Non-pigmented ciliary epithelial cell (primary cell): ENCODE results near the gene RGL4.
"Not testable (repeated sequence)": the region's sequence is repeated elsewhere in the genome, so short reads cannot be mapped to it uniquely, and the experiment has no call there.

Experiments
- DNase-seq: peaks from one replicate; pipeline ENCODE4 v3.0.0-alpha.2; 2010; ENCODE audit warnings: low read depth

Gene RGL4

DNA sequence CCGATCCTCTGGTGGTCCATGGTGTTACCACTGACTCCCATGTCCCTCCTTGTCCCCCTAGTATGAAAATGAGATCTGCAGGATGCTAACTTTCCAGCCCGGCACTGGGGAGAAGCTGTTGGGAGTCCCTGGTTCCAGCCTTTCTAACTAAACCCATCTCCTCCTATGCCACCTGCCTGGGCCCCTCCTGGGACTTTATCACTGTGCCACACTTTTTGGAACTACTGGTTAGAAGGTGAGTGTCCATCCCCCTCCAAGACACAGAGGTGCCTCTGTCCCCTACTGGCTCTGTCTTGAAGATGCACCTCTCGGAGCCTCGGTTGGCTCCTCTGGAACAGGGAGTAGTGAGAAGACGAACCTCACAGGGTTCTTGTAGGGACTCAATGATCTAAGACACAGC lies at the start of gene RGL4:
TSS of gene RGL4 (plus strand) at position 301 of the 400 bp plus-strand sequence. CDS start 1,018 bp downstream, outside the sequence.
- DNase-seq, result no peak

DNA sequence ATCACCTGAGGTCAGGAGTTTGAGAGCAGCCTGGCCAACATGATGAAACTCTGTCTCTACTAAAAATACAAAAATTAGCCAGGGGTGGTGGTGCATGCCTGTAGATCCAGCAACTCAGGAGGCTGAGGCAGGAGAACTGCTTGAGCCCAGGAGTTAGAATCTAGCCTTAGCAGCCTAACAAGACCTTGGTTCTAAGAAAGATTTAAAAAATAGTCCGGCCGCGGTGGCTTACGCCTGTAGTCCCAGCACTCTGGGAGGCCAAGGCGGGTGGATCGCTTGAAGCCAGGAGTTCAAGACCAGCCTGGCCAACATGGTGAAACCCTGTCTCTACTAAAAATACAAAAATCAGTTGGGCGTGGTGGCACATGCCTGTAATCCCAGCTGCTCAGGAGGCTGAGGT lies 44.3 kb upstream of the RGL4 start:
- DNase-seq, result not testable (repeated sequence)

DNA sequence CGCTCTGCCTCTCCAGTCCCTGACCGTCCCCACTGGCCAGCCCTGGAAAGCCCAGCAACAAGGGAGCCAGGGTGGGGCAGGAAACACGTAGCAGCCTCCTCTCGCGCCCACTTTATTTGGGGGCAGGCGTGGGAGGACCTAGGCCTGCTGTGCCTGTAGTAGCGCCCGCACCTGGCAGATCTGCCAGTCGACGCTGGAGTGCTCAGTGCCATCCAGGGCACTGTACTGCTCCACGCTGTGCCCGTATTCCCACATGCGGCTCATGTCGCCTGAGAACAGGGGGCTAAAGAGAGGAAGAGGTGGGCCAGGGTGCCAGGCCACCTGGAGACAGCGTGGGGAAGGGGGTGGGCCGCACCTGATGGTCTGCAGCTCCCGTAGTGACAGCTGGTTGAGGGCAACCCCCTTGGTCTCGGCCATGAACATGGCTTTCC lies 41.7 kb upstream of the RGL4 start:
- no peak for DNase-seq

DNA sequence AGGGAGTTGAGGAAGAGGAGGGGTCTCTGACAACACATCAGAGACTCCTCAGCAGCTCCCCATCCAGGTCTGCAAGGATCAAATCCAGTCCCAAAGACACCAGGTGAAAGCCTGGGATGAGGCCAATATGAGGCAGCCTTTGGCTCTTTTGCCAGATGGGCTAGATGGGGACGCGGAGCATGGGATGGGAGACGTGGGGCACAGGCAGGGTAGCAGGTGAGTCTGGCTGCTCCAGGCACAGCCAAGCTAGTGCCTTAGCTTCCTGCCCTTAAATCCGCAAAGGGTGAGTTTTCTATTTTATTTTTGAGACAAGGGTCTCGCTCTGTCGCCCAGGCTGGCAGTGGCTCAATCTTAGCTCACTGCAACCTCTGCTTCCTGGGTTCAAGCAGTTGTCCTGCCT lies 39.1 kb upstream of the RGL4 start:
- DNase-seq, result no peak

DNA sequence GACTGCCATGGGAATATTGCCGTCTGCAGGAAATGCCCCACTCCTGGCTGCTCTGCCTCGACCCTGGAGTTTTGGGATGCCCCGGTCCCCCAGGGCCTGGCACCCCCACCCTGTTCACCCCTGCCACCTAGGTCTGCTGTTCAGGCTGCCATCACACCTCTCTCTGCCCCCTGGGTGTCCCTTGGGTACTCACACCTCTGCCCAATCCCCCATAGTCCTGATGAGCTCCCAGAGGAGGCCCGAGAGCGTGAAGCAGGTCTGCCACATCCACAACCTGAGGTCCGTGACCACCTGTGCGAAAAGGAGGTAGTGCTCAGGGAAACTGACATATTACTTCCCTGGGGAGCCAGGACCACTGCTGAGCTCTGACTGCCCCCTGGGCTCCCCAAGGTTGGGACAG lies 38.5 kb upstream of the RGL4 start:
- no peak for DNase-seq

GRCh38 chr22:23652711-23653110 lies 38.1 kb upstream of the RGL4 start:
- no peak for DNase-seq

GRCh38 chr22:23655891-23656475 lies 34.8 kb upstream of the RGL4 start:
- no peak for DNase-seq

DNA sequence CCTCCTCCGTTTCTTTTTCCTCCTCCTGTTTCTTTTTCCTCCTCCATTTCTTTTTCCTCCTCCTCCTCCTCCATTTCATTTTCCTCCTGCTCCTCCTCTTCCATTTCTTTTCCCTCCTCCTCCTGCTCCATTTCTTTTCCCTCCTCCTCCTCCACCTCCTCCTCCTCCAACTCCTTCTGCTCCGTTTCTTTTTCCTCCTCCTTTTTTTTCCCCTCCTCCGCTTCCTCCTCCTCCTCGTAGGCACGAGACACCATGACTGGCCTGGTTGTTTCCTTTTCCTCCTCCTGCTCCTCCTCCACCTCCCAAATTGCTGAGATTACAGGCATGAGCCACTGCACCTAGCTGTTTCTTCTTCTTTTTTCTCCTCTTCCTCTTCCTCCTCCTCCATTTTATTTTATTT lies 33.1 kb upstream of the RGL4 start:
- no peak for DNase-seq

- DNase-seq, result not testable (repeated sequence)
Measured at GRCh38 chr22:23660381-23660780, 30.4 kb upstream of the RGL4 start.

DNA sequence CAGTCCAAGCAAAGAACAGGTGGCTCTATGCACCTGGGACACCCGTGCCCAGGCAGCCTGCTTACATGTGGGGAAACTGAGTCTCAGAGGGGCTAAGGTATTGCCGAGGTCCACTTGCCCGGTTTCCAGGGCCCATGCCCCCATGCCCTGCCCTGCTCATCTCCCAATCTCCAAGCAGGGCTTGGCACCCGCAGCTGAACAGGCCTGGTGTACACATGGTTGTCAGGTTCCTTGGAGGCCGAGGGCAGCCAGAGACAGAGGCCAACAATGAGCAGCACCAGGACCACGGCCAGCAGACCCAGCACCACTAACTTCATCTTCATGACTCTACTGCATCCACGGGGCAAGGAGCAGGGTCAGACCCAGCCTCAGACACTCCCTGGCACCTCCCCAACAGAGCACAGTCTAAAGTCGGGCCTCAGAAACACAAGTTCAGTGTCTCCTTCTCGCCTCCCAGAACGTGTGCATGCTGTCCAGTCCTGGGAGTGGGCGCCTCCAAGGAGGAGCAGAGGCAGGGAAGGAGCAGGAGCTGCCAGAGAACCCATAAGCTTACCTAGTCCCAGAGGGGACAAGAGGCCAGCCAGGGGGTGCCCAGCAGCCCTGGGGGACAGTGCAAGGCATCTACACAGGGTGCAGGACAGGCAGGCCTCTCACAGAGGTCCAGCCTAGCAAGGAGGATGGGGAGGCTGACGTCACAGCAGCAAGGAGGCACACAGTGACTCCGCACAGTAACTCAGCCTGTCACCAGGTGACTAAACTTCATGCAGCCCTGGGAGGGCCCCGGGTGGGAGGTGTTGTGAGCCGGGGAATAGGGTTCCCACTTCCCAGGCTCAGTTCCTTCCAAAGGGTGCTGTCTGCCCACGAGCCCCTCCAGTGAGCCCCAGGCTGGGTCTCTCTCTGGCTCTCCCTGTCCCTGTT lies 20.2 kb upstream of the RGL4 start:
- DNase-seq, result no peak

- not testable (repeated sequence) for DNase-seq
Measured at GRCh38 chr22:23671387-23671786, 19.4 kb upstream of the RGL4 start.

DNA sequence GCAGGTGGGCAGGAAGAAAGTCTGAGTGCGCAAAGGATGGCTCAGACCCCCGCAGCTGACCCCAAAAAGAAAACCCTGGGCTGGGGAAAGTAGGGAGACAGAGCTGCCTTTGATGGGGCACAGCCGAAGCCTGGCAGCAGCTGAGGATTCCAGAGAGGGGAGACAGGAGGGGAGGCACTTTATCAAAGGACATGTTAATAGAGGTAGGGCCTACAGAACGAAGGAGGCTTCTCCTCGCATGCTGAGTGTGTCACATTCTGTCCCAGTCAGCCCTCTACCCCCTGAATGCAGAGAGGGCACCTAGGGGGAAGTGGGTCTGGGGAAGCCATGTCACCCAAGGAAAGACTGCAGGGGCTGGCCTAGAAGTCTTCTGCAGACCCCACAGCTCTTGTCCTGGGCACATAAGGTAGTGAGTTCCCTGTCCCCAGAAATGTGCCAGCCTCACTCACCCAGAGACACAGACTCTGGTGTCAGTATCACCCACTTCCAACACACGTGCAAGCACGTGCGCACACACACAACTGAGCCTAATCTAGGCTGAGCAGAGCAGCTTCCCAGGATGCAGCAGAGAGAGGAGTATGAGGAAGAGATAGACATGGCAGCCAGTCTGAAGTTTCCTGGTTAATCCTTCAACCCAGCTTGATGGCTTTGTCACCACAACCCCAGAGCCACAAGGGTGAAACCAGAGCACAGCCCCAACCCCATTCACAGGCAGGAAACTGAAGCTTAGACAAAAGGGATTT lies 18.3 kb upstream of the RGL4 start:
- DNase-seq, result not testable (repeated sequence)

- no peak for DNase-seq
Measured at GRCh38 chr22:23673050-23673620, 17.7 kb upstream of the RGL4 start.

DNA sequence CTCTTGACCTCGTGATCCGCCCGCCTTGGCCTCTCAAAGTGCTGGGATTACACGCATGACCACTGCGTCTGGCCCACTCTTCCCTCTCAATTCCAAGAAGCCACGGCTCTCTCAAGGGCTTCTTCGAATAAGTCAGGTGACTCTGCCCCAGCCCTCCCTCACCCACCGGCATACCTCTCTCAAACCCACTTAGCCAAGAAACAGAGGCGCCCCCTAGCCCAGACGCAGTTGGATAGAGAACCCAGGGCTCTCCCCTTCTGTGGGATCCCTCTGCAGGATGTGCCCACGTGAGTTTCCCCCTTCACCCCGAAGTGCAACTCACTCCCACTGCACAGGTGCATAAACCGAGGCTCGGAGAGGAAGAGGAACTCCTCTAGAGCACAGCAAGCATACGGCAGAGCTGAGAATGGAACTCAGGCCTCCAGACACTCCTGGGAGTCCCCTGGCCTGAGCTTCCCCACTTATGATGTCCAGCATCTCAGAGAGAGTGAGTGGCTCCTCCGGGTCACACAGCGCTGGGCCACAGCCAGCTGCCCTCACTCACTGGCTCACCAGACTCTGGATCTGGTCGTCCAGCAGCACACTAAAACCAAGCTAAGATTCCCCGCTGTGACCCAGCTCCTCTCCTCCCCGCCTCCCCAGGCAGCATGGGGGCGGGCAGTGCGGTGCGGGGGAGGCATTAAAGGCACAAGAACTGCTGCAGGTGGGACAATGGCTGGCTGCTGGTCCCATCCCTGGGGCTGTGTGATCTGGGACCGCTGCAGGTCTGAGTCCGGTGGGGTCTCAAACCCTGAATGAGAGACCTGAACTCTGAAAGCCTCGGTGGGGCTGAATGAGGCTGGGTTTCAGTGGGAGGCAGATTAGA lies 16.8 kb upstream of the RGL4 start:
- no peak for DNase-seq

- DNase-seq, result not testable (repeated sequence)
Measured at GRCh38 chr22:23674886-23675501, 15.8 kb upstream of the RGL4 start.

DNA sequence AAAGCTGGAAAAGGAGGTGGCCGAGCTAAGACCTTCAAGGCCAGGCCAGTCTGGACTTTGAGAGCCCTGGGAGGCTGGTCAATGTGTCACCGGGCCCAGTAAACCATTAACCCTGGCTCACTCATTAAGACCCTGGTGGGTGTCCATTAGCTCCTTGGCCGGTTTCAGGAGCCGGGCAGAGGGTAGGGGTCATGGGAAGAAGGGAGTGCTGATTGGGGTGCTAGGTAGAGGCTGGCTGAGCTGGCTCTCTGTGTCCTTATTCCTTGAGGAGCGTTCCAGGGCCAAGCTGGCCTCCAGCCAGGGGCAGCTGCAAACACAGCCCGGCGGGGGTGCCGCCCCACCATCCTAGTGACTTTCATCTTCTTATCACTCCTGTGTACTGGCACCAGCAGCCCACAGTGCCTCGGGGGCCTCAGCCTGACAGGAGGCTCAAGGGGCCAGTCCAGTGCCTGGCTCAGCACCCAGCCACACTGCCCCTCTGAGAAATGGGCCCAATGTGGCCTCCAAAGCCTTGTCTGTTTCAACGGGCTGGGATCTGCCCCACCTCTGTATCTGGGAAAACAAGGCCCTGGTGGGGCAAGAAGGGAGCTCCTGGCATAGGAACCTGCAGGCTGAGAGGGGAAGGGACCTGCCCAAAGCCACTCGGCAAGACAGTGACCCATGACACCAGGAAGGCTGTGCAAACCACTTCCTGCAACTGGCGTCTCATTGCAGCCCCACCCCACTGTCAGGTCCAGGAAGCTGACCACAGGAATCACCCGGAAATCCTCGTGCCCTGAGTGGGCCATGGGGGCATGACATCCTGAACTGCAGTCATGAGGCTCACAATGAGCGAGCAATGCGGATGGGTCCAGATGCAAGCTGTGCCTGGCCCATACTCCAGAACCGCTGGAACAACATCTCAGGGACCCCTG lies 15.1 kb upstream of the RGL4 start:
- no peak for DNase-seq

DNA sequence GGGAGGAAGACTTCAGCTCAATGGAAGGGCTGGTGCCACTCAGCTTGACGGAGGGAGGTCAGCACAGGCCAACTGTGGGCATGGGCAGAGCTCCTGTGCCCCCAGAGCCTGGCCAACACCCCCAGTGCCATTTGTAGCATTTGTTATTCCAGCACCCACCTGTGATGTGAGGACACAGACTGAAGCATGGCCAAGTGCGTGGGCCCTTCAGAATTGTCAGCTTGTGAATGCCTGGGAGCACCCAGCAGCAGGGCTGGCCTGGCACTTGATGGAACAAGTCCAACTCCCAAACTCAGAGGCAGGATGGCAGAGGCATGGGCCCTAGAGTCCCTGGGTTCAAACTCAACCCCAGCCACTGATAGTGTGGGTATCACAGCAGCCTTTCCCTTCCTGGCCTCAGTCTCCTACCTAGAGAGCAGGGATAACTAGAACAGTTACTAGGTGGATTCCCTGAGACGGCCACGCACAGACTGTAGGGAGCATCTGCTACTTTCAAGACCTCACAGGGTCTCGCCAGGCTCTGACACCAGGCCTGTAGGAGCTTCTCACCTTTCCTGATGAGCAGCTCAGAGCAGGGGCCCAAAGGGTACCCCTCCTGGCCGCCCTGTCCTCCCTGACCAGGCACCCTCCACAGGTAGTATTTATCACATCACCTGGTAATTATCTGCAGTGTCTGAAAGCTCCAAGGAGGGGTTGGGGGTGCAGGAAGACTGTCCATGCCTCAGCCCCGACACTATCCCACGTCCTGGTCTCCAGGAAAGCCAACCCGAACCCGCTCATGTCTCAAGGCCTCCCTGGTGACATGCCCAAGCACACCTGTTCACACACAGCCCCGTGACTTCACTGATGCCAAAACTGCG lies 13.7 kb upstream of the RGL4 start:
- DNase-seq, result not testable (repeated sequence)

GRCh38 chr22:23677701-23677995 lies 13.2 kb upstream of the RGL4 start:
- no peak for DNase-seq

DNA sequence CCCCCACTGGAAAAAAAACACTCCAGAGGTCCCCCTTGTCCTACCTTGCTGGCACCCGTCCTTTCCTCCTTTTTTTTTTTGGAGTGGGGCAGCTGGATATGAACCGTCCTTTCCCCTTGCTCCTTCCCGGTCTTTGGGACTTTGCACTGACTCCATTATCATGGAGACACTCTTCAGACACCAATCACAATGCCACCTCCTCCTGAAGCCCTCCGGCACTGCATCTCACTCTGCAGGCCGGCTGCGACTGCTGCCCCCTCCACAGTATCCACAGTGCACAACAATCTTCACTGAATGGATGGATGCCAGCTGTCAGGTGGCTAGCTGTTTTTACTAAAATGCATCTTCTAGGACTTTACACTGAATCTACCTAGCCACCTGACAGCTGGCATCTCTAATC lies 12.7 kb upstream of the RGL4 start:
- DNase-seq, result no peak
